GM18867 (cell line): ENCODE data around the gene METTL9.
"Not testable (repeated sequence)": the region's sequence is repeated elsewhere in the genome, so short reads cannot be mapped to it uniquely, and the experiment has no call there.

Experiments
- ATAC-seq: cut with Tn5 transposase; IDR thresholded peaks from one replicate; pipeline ENCODE4 v1.9.1; 2021; ENCODE audit warnings: mild to moderate bottlenecking, moderate library complexity; ENCODE audit not compliant: unreplicated experiment

METTL9 gene

DNA sequence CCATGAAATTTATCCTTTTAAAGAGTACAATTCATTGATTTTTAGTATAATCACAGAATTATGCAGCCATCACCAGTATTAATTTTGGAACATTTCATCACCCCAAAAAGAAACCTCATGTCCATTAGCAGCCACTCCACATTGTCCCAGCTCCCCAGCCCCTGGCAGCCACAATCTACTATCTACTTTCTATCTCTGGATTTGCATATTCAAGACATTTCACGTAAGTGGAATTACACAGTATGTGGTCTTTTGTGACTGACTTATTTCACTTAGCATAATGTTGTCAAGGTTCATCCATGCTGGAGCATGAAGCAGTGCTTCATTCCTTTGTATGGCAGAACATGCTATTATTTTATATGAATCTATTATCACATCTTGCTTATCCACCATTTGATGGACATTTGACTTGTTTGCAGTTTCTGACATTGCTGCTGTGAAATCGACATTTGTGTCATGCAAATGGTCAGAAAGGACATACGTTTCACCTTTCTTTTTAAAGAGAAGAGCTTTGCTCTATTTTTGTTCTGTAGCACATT lies 10.7 kb downstream of the METTL9 start:
- no peak for ATAC-seq

DNA sequence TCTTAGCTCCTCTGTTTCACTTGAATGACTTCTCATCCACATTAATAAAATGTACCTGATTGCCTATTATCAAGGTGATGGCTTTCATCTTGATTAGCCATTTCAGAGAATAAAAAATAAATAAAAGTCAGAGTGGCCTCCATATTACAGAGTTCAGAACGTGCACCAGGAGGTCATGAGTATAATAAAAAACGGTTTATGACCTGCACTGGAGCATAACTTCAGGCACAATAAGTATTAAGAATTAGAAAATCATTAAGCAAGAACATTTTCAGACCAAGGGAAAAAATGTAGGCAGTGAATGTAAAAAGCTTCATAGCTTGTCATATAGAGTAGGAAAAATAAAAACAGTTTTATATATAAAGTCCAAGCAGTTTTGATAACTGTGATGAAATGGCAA lies 11.4 kb downstream of the METTL9 start:
- no peak for ATAC-seq

DNA sequence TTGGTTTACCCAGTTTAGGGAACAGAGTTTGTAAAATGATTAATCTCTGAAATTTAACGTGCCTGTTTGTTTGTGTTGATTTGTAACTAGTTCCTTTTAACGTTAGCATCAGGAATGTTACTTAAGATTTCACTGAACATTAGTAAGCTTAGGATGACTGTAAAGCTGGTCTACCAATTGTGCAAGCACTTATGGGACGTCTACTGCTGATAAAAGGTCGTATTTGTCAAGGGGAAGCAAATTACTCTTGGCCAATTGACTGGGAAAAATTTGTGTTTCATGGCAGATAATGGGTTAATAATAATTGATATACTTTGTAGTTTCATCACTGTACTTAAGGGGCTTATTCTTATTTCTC lies 11.8 kb downstream of the METTL9 start:
- no peak for ATAC-seq

DNA sequence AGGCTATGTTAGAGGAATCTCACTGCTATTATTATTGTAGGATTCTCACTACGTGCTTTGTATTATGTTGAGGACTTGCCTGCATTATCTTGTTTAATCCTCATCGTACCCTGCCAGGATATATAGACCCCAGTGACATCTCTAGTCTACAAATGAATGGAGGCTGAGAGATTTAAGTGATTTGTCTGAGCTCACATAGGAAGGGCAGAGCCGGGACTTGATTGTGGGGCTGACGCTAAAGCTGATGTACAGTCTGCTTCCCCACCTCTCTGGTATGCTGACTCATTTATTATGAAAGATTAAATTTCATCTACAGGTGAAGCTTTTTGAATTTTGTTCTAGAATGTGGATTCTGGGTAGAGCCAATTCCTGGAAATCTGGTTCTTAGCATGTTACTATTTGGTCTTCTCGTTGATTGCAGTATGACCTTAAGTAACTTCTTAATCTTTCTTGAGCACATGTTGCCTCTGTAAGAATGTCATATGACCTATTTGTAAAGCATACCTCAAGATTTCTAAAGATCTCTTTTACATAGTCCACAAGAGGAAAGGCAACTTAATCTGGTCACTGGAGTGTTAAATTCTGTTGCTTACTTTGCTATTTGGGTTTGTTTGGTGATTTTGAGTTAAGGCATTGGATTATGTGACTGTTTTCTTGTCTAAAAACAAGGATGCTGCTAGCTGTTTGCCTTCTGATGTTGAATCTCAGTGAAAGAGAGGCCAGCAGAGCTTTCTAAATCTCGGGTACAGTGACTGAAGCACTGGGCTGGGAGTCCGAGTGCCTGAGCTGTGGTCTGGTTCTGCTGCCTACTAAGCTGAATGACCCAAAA lies 12.4 kb downstream of the METTL9 start:
- no peak for ATAC-seq

DNA sequence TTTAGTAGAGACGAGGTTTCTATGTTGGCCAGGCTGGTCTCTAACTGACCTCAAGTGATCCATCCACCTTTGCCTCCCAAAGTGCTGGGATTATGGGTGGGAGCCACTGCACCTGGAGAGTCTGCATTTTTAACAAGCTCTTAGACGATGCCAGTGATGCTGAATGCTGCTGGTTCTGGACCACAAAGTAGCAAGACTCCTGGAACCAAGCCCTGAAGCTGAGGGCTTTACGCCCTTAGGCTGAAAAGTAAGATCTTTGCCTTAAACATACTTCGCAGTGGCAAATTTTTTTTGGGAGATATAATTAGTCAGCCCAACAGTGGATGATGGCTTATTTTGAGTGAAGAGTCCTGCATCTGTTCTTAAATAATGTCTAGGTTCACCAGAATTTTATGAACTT lies 14.0 kb downstream of the METTL9 start:
- ATAC-seq: no peak

DNA sequence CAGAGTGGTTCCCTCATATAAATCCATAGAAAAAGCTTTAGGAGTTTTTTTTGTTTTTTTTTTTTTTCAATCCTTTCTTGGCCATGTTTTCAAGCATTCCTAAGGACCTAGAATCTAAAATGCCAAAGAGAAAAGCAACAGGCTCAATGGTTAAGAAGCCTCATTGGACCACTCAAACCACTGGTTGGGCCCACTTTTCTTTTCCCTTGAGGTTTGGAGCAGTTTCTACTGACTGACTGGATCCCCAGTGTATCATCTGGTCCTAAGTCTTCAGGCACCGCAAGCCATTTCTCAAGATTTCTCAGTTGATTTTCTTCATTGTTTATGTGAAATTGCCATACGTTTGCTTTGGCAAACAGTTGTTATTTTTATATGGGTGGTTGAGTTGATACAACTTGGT lies 14.4 kb downstream of the METTL9 start:
- ATAC-seq: no peak

DNA sequence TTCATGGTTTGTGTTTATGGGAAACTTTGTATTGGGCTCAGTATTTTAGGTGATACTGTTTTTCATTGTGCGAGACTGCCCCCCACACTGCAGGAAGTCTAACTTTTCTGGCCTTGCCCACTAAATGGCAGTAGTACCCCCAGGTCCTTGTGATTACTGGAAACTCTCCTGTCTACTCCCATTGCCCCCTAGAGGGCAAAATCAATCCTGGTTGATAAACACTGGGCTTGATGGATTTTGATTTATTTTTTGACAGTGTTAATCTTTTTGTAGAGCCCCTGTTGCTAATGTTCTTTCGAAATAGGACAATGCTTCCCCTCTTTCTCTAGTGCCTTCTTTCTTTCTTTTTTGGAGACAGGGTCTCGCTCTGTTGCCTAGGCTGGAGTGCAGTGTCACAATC lies 15.5 kb downstream of the METTL9 start:
- ATAC-seq: no peak

DNA sequence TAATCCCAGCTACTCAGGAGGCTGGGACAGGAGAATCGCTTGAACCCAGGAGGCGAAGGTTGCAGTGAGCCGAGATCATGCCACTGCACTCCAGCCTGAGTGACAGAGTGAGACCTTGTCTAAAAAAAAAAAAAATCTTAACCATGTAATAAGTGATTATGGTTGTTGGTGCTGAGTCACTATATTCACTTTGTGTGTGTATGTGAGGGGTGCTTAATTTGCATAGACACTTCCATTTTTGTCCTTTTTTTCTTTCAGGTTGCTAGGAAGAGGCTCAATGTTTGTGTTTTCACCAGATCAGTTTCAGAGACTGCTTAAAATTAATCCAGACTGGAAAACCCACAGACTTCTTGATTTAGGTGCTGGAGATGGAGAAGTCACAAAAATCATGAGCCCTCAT lies 18.2 kb downstream of the METTL9 start:
- ATAC-seq: no peak

DNA sequence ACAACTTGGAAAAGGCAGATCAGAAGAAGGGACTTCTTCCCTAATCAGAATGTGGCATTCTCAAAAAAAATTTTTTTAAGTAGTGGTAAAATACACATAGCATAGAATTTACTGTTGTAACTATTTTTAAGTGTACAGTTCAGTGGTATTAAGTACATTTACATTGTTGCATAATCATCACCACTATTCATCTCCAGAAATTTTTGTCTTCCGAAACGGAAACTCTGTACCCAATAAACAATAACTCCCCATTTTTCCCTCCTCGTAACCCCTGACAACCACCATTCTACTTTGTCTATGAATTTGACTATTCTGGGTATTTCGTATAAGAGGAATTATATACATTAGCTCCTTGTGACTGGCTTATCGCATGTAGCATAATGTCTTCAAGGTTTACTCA lies 18.9 kb downstream of the METTL9 start:
- no peak for ATAC-seq

DNA sequence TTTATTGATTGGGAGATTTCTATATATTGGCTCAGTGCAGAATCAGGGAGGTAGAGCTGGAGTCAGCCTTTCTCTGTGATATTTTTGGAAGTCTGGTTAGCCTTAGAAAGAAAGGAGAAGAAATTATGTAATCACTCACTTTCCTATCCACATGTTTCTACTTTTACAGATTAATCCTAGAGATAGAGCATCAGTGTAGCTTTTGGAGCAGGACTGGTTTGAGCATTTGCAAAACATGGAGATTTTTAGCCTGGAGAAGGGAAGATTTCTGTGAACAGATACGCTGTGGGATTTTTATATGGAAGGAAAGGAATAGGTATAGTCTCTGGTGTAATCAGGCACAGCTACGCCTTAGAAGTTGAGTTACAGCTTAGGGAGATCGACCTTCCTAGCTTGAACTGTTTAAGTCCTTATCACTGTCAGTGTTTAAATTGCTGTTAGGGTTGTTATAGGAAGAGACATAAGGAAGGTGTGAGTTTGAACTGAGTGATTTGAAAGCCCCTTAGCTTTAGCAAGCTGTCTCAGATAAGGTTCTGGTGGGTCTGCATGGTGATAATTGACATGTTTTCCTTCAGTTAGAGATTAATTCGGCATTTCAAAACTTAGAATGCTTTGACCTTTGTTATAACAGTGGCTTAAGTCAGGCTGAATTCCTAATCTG lies 20.5 kb downstream of the METTL9 start:
- ATAC-seq: no peak

DNA sequence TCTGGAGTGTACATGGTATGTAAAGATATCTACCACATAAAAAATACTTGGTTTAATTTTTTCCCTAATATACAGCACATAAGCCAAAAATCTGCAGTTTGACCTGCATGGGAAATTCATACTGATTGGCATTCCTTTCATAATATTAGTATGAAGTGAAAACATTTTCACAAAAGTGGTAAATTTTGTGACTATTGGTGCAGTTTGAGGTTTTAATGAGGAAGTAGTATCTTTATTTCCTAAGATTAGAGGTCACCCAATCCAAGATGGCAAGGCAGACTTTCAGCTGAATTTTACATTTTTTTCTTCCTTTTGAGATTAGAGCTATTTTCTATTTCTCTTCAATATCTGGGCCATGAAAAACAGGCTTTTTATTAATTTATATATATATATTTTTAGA lies 21.2 kb downstream of the METTL9 start:
- no peak for ATAC-seq

DNA sequence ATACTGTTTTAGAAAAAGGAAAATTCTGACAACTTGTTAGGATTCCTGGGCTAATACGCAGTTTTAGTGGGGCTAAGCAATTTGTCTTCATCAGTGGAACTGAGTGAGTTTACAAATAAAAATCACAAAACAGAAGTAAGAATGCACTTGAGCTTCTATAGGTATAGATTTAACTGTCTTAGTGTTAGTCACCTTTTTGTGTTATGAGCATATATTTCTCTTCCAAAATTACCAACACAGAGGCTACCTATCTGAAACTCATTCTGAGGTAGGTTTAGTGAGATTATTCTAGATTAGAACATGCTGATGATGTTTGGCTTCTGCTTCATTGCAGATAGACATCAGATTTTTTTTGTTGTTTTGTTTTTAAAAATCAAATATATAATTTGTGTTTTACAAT lies 23.2 kb downstream of the METTL9 start:
- ATAC-seq: no peak

DNA sequence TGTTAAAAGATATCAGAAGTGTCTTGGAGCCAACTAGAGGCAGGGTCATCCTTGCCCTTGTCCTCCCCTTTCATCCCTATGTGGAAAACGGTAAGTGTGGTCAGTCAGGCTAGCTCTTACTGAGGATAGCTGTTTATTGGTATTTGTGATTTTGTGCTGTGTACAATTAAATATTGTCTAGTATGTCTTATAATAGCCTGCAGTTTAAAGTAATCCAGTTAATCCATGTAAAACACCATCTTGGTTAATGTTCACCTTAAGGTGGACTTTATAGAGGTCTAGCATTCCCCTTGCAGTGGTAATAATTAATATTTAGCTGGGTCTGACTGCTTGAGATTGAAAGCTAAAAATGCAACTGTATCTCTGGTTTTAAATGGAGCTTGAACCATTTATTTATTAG lies 25.6 kb downstream of the METTL9 start:
- ATAC-seq: no peak

DNA sequence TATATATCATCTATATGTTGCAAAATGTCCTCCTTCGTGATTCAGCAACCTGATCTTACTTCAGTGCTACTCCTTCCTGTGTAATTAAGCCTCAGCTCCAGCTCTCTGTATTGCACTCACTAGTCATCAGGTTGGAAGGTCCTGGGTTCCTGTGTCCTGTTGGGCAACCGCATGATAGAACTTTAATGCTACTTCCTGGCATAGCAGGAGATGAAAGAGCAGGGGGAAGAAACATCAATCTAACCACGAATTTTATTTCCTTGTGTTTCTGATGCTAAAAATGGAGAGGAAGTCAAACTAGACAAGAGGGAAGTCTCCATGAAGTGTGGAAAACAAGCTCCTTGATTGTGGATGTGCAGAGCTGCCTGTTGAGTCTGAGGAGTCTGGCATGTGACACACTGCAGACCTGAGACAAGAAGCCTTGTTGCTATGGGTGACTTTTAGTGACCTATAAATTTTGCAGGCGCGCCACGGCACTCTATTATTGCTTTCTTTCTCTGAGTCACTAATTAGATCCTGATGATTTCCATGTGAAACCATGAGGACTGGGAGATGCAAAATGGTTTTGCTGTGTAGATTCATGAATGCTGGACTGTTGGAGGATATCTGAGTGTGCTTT lies 27.4 kb downstream of the METTL9 start:
- ATAC-seq: no peak

DNA sequence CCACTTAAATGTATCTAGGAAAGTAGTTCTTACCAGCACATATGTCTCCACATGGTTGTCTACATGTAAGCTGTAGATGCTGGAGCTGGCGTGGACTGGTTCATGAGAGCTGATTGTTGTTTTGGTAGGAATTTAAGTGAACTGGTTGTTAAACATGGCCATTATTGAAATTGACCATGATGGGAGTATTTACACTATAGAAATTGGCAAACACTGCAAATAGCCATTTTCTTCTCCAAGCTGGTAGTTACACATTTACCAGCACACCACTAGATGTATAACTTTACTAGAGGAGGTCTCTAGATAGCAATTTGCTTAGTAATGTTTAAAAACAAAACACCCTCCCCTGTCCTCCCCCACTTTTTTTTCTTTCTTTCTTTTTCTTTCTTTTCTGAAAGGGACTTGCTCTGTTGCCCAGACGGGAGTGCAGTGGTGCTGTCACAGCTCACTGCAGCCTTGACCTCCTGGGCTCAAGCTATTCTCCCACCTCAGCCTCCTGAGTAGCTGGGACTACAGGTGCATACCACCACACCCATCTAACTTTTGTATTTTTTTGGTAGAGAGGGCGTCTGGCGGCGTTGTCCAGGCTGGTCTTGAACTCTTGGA lies 28.8 kb downstream of the METTL9 start:
- no peak for ATAC-seq

DNA sequence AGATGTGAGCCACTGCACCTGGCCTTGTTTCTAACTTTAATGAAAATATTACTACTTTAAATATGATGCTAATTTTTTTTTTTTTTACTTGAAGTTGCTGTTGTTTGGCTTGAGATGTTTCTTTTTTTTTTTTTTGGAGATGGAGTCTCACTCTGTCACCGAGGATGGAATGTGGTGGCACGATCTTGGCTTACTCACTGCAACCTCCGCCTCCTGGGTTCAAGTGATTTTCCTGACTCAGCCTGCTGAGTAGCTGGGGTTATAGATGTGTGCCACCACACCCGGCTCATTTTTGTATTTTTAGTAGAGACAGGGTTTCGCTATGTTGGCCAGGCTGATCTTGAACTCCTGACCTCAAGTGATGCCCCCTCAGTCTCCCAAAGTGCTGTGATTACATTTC lies 29.4 kb downstream of the METTL9 start:
- ATAC-seq: no peak

DNA sequence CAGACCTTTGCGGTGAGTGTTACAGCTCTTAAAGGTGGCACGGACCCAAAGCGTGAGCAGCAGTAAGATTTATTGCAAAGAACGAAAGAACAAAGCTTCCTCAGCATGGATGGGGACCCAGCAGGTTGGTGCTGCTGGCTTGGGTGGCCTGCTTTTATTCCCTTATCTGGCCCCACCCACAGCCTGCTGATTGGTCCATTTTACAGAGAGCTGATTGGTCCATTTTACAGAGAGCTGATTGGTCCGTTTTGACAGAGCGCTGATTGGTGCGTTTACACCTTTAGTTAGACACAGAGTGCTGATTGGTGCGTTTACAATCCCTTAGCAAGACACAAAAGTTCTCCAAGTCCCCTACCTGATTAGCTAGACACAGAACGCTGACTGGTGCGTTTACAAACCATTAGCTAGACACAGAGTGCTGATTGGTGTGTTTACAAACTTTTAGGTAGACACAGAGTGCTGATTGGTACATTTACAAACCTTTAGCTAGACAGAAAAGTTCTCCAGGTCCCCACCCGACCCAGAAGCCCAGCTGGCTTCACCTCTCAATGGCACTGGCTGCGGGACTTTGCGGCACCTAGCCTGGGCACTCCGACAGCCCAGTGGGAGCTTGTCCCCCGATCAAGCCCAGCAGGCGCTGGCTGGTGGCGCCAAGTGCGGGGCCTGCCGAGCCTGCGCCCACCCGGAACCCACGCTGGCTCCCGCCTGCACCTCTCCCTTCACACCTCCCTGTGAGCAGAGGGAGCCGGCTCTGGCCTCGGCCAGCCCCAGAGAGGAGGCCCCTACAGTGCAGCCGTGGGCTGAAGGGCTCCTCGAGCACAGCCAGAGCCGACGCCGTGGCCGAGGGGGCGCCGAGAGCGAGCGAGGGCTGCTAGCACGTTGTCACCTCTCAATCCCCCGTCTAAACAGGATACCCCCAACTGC lies 30.5 kb downstream of the METTL9 start:
- ATAC-seq: not testable (repeated sequence)

DNA sequence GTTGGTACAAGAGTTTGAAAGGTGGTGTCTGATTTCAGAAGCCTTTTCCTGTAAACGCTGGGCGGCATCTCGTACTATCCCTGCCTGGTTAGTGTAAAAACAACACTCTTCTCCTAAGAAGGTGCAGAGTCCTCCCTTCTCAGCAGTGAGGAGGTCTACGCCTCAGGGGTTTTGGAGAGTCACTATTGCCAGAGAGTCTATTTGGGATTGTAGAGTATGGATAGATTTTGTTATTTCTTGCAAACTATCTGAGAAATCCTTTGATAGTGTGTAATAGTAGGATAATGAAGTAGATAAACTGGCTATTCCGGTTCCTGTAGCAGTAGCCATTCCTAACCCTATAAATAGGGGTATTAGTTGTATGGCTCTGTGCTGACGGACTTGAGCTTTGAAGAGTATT lies 31.5 kb downstream of the METTL9 start:
- ATAC-seq: not testable (repeated sequence)

DNA sequence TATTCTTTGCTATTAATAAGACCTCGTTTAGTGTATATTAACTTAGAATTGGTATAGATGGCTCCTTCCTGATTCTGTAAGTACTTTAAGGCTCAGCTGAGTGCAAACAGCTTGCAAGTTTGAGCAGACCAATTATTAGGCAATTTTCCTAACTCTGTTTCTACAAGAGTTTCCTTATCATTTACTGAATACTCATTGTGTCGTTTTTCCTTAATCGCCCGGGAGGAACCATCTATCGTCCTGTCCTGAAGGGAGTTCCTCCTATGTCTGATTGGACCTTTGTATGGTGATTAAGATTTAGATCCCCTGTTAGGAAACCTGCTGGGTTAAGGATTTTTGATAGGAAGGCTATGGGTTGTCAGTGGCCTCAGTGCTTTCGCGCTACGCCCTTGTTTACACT lies 32.0 kb downstream of the METTL9 start:
- not testable (repeated sequence) for ATAC-seq

DNA sequence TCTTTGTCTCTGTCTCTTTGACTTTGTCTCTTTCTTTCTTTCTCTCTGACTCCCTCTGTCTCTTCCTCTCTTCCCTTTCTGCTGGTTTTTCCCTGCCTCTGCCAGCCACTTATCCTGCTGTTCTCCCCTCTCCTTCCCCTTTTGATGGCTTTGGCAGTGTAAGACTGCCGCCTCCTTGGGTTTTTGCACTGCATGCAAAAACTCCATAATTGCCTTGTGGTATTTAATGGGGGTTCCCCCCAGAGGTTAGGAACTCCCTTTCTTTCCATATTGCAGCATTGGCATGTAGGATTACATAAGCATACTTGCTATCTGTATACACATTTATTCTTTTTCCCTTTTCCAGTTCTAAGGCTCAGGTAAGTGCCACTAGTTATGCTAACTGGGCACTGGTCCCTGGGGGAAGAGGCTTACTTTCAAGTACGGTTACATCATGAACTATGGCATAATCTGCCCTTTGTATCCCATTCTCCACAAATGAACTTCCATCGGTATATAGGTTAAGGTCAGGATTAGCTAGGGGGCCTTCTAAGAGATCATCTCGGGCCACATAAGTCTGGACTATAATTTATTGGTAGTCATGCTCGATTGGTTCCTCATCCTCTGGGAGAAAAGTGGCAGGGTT lies 32.7 kb downstream of the METTL9 start:
- not testable (repeated sequence) for ATAC-seq
